ENCODE measurements around the gene STAT3.

DNA sequence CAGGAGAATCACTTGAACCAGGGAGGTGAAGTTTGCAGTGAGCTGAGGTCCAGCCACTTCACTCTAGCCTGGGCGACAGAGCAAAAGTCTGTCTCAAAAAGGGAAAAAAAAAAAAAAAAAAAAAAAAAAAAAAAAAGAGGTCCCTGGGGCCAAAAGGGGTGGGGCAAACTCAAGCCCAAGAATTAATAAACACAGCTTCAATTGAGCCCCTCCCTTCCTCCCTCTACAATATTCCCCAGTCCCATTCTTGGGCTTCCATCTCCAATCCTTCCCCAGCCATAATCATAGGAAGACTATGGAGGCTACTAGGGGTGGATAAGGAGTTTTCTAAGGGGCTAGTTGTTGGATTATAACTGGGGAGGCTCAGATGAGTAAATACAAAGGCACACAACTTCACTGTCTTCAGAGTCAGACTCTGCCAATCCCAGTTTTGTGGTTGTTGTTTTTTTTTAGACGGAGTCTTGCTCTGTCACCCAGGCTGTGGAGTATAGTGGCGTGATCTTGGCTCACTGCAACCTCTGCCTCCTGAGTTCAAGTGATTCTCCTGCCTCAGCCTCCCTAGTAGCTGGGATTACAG is 25.3 kb upstream of the STAT3 start:
- TF ChIP-seq EZH2 (IDR thresholded peaks at IDR 0.05) (no peak), POLR2AphosphoS5 (IDR thresholded peaks at IDR 0.05; ENCODE audit: borderline replicate concordance, low read depth, low read length) (no peak)

Measured in SK-N-MC (cell line).